Endothelial cell of umbilical vein (primary cell): ENCODE measurements around the gene GPR78. TPM values are rescaled to one million over a fixed set of nuclear protein-coding genes. Genes with fewer than 3 reads are reported as not detected.

Experiments
- BruUV-seq: library from RNA; stranded (reverse); fragments of 400-500 nt; replicated peaks from 2 replicates; lab custom pipeline; 2021; lab: Mats Ljungman, UMichigan
- CTCF ChIA-PET: fragments of 300-600, 350-600 bp; sonication (Branson Sonifier 250); formaldehyde crosslinking; loops from one replicate; lab custom pipeline; 2021; ENCODE audit warnings: antibody characterized with exemption, inconsistent platforms; lab: Charles Lee
- POLR2A ChIA-PET: fragments of 300-600, 350-600 bp; sonication (Branson Sonifier 250); formaldehyde crosslinking; loops from one replicate; lab custom pipeline; 2021; ENCODE audit warnings: antibody characterized with exemption, inconsistent platforms; lab: Charles Lee
- DNase-seq: peaks from one replicate; pipeline ENCODE4 v3.0.0-alpha.2; 2011; ENCODE audit warnings: low read depth, low spot score
- FAIRE-seq: peaks from 2 replicates; lab custom pipeline; 2011; peaks lifted over from hg19 to GRCh38; lab: Jason Lieb, UNC
- H2AFZ ChIP-seq: 2 replicates; pipeline ENCODE4 v1.6.0; 2012; ENCODE audit warnings: low read depth, low read length, control low read depth, inconsistent platforms
- H3K27ac ChIP-seq: 2 replicates; pipeline ENCODE4 v1.5.1; 2011; ENCODE audit warnings: low read depth, mild to moderate bottlenecking, control low read depth, low read length, moderate library complexity; ENCODE audit not compliant: insufficient read depth
- H3K27me3 ChIP-seq, 2 experiments: 2 replicates each; pipeline versions ENCODE4 v1.6.0 to v1.6.1; 2011; ENCODE audit warnings: low read length in 2 of 2, mixed read lengths in 1 of 2; ENCODE audit not compliant: control insufficient read depth in 2 of 2, insufficient read depth in 2 of 2
- H3K36me3 ChIP-seq, 2 experiments: 2 replicates in 1 of 2; 3 replicates in 1 of 2; pipeline ENCODE4 v1.5.1; 2011; ENCODE audit warnings: low read length in 2 of 2, mild to moderate bottlenecking in 1 of 2, moderate library complexity in 1 of 2; ENCODE audit not compliant: control insufficient read depth in 2 of 2, insufficient read depth in 2 of 2; ENCODE audit errors: extremely low read depth in 1 of 2
- H3K4me1 ChIP-seq: 3 replicates; pipeline ENCODE4 v1.5.1; 2011; ENCODE audit warnings: mild to moderate bottlenecking, low read length; ENCODE audit not compliant: control insufficient read depth, insufficient read depth; ENCODE audit errors: extremely low read depth
- H3K4me2 ChIP-seq: 2 replicates; pipeline ENCODE4 v1.6.1; 2011; ENCODE audit warnings: low read length, control low read depth, mixed read lengths; ENCODE audit not compliant: insufficient read depth
- H3K4me3 ChIP-seq, 3 experiments: fragments of 200-600 bp in 1 of 3; sonication (generic), shearing (Covaris generic) in 1 of 3; replicated peaks in 1 of 3; 2 replicates each; pipeline ENCODE4 v1.5.1; 2011 to 2016; ENCODE audit warnings: control low read depth in 3 of 3, low read length in 3 of 3, mild to moderate bottlenecking in 2 of 3, inconsistent platforms in 1 of 3, low read depth in 1 of 3, moderate library complexity in 1 of 3; ENCODE audit not compliant: insufficient read depth in 1 of 3
- H3K79me2 ChIP-seq: 2 replicates; pipeline ENCODE4 v1.6.0; 2012; ENCODE audit warnings: low read length, inconsistent platforms; ENCODE audit not compliant: control insufficient read depth, insufficient read depth
- H3K9ac ChIP-seq: replicated peaks from 2 replicates; pipeline ENCODE3; 2011; ENCODE audit warnings: low read length, control low read depth; ENCODE audit not compliant: insufficient read depth; ENCODE audit errors: extremely low read depth
- H3K9me1 ChIP-seq: replicated peaks from 3 replicates; pipeline ENCODE4 v1.6.0; 2011; ENCODE audit warnings: mild to moderate bottlenecking, low read length; ENCODE audit not compliant: control insufficient read depth, insufficient read depth; ENCODE audit errors: extremely low read depth
- H3K9me3 ChIP-seq: replicated peaks from 2 replicates; pipeline ENCODE4 v1.5.1; 2012; ENCODE audit warnings: low read length, inconsistent platforms; ENCODE audit not compliant: control insufficient read depth, insufficient read depth
- H4K20me1 ChIP-seq: replicated peaks from 2 replicates; pipeline ENCODE3; 2011; ENCODE audit warnings: mild to moderate bottlenecking, low read length; ENCODE audit not compliant: control insufficient read depth, insufficient read depth; ENCODE audit errors: extremely low read depth
- CTCF ChIP-seq, 2 donors: IDR thresholded peaks; 1 replicate in 1 of 2; 2 replicates in 1 of 2; pipeline ENCODE4 v1.5.1; 2011; ENCODE audit warnings: low read length in 2 of 2, mild to moderate bottlenecking in 2 of 2, moderate library complexity in 2 of 2, control low read depth in 1 of 2, inconsistent platforms in 1 of 2, low read depth in 1 of 2; ENCODE audit not compliant: insufficient read depth in 1 of 2; ENCODE audit errors: extremely low read depth in 1 of 2
- EZH2 ChIP-seq: IDR thresholded peaks from 2 replicates; pipeline ENCODE4 v1.6.1; 2012; ENCODE audit warnings: borderline replicate concordance, low read depth, mild to moderate bottlenecking, moderate library complexity, low read length, inconsistent platforms; ENCODE audit not compliant: severe bottlenecking
- FOS ChIP-seq: IDR thresholded peaks from 2 replicates; pipeline ENCODE4 v1.6.1; 2011; ENCODE audit warnings: mild to moderate bottlenecking, low read length, moderate library complexity, borderline replicate concordance; ENCODE audit not compliant: insufficient read depth
- GATA2 ChIP-seq: IDR thresholded peaks from 2 replicates; pipeline ENCODE4 v1.7.0; 2011; ENCODE audit warnings: low read depth, mild to moderate bottlenecking, moderate library complexity, mixed read lengths, low read length; ENCODE audit not compliant: insufficient read length, insufficient read depth
- JUN ChIP-seq: IDR thresholded peaks from 2 replicates; pipeline ENCODE4 v1.6.1; 2011; ENCODE audit warnings: borderline replicate concordance, low read depth; ENCODE audit not compliant: insufficient read length, insufficient read depth
- MYC ChIP-seq: IDR thresholded peaks from one replicate; pipeline ENCODE4 v1.6.1; 2011; ENCODE audit warnings: mild to moderate bottlenecking, low read depth, low read length
- POLR2A ChIP-seq: IDR thresholded peaks from 2 replicates; pipeline ENCODE4 v1.6.1; 2012; ENCODE audit warnings: low read depth, mild to moderate bottlenecking, control low read depth, low read length
- POLR2AphosphoS5 ChIP-seq: IDR thresholded peaks from 2 replicates; pipeline ENCODE4 v1.6.1; 2012; ENCODE audit warnings: low read depth, mild to moderate bottlenecking, control low read depth, low read length, moderate library complexity; ENCODE audit not compliant: insufficient read depth
- dilution Hi-C: fragments of 300-500 bp; cut with MboI; formaldehyde crosslinking; loops from one replicate; pipeline ENCODE4 v1.15.0; 2019; ENCODE audit warnings: low sequenced_read_pairs; ENCODE audit not compliant: extremely low pct_ligation_motif_present
- intact Hi-C: fragments of 100-400 bp; cut with micrococcal nuclease; formaldehyde crosslinking; loops from one replicate; pipeline ENCODE4 v1.10.0; 2022
- polyA plus RNA-seq, 4 experiments: library from polyadenylated mRNA; depleted of rRNA in 3 of 4; stranded (reverse) in 3 of 4; unstranded in 1 of 4; fragments of >200 nt; gene quantifications; 2 replicates each; pipeline versions ENCODE4 v1.2.1 to v1.2.3, GENCODE V29; 2011 to 2012; ENCODE audit warnings: missing spikeins in 1 of 4
- total RNA-seq: library from RNA; stranded (reverse); gene quantifications from 2 replicates; pipeline ENCODE4 v1.2.3, GENCODE V29; 2021
- TF ChIP-seq, protein P1 (sequence below): IDR thresholded peaks from 2 replicates; pipeline ENCODE4 v1.6.1; 2011; ENCODE audit not compliant: insufficient read depth, insufficient read length

Gene GPR78
- total and polyA plus RNA-seq, 2 donors (not counting 3 experiments of a cell fraction or from before 2014, with no cell fraction given), result not detected

DNA sequence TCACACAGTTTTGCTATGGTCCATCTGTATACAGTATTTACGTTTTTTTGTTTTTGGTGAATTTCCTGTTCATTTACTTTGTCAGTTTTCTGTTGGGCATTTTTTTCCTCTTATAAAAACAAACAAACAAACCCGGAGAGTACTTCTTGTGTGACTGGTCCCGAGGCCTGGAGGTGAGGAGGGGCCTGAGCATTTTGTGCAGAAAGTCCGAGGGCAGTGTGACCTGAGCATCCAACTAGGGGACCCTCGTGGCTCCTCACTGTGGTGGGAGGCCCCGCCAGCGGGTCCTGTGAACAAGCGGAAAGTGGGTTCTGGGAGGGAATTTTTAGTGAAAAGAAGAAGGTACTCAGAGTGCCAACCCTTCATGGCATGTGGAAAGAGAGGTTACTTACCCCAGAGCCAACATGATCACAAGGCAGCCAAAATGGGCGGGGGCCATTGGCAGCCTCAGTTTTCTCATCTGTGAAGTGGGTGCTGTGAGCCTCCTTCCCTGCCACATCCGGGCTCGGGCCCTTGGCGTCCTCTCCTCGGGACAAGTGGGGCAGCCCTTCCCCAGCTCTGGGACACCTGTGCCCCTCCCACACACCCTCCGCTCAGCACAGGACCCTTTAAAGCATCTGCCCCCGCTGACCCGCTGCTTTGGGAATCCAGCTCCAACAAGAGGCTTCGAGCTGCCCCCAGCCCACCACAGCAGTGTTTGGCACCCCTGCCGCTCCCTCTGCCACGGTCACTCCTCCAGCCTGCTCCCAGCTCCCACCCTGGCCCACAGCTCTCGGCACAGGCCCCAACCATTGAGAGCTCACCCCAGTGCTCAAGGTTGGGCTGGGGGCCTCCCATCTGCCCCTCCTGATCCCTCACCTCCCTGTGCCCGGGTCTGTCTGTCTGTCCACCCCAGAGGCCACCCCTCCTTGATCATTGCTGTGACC is 22.8 kb upstream of the GPR78 start:
- H3K4me2 ChIP-seq, result no peak overlapping the region
- intact Hi-C loops (no loop called here), dilution Hi-C loops (no loop called here)
- no peaks in the 10 kb centered on the region for H3K27me3 ChIP-seq
- no peak overlapping the region for H3K4me3 ChIP-seq
- H3K4me1 ChIP-seq, result no peaks in the 10 kb centered on the region
- no peaks in the 10 kb centered on the region for H4K20me1 ChIP-seq
- POLR2A ChIA-PET, result no interaction called here
- no peaks in the 10 kb centered on the region for H3K79me2 ChIP-seq
- H3K9me3 ChIP-seq, result no peaks in the 10 kb centered on the region
- no peaks in the 10 kb centered on the region for H3K9me1 ChIP-seq
- no peak for DNase-seq
- TF ChIP-seq POLR2A (no peak), EZH2 (no peak), FOS (no peak), CTCF (IDR thresholded peaks at IDR 0.05; ENCODE audit: extremely low read depth in 1 of 2, insufficient read depth in 1 of 2, low read depth in 1 of 2, low read length in 2 of 2) (no peak), GATA2 (no peak), MYC (no peak), POLR2AphosphoS5 (no peak), JUN (no peak)
- TF ChIP-seq, protein P1, sequence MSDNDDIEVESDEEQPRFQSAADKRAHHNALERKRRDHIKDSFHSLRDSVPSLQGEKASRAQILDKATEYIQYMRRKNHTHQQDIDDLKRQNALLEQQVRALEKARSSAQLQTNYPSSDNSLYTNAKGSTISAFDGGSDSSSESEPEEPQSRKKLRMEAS, result no peak
- BruUV-seq, result no TSS peak
- H3K27ac ChIP-seq, result no peak overlapping the region
- CTCF ChIA-PET, result no interaction called here
- no peak overlapping the region for H3K9ac ChIP-seq
- H2AFZ ChIP-seq, result no peak overlapping the region
- H3K36me3 ChIP-seq, result no peaks in the 10 kb centered on the region
- FAIRE-seq, result no peak
